ENCODE results near the gene DHDH.
A peak's percentile ranks its signal among the peaks of the same experiment; 100 is the strongest.
"Not testable (repeated sequence)": the region's sequence is repeated elsewhere in the genome, so short reads cannot be mapped to it uniquely, and the experiment has no call there.

Gene DHDH

GRCh38 chr19:48918071-48918470 is 15.4 kb upstream of the DHDH start:
- DNase-seq (ENCODE audit: low spot score): no peak

DNA sequence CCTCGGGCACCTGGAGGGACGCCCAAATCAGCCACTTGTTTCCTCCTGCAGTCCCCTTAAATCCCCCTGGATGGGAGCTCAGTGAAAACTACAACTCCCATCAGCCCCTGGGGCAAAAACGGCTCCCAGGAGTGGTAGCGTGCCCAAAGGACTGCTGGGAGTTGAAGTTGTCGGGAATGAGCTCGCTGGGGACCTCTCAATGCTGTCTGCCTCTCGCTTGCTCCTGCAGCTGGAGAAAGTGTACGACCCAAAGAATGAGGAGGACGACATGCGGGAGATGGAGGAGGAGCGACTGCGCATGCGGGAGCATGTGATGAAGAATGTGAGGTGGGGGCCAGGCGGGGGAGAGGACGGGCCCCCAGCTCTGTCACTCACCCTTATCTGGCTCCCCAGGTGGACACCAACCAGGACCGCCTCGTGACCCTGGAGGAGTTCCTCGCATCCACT is 14.7 kb upstream of the DHDH start:
- peak; percentile 39 for DNase-seq (ENCODE audit: low spot score)

- not testable (repeated sequence) for DNase-seq (ENCODE audit: low spot score)
Measured at GRCh38 chr19:48919271-48919670, 14.2 kb upstream of the DHDH start.

DNA sequence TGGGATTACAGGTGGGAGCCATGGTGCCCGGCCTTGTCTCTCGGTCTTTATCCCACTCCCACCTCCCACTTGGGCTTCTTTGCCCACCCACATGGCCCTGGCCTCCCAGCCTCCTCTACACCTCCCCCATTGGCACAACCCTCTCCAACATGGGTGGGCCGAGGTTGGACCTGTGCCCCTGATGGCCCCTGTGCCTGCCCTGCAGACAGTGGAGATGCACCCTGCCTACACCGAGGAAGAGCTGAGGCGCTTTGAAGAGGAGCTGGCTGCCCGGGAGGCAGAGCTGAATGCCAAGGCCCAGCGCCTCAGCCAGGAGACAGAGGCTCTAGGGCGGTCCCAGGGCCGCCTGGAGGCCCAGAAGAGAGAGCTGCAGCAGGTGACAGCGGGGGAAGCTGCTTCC is 12.6 kb upstream of the DHDH start:
- no peak for DNase-seq (ENCODE audit: low spot score)

- DNase-seq (ENCODE audit: low spot score): no peak
Measured at GRCh38 chr19:48921721-48922500, 11.6 kb upstream of the DHDH start.

- DNase-seq (ENCODE audit: low spot score): no peak
Measured at GRCh38 chr19:48922548-48923490, 10.7 kb upstream of the DHDH start.

GRCh38 chr19:48925240-48925843 is 8.2 kb upstream of the DHDH start:
- DNase-seq (ENCODE audit: low spot score): no peak

- DNase-seq (ENCODE audit: low spot score): not testable (repeated sequence)
Measured at GRCh38 chr19:48925890-48926289, 7.6 kb upstream of the DHDH start.

DNA sequence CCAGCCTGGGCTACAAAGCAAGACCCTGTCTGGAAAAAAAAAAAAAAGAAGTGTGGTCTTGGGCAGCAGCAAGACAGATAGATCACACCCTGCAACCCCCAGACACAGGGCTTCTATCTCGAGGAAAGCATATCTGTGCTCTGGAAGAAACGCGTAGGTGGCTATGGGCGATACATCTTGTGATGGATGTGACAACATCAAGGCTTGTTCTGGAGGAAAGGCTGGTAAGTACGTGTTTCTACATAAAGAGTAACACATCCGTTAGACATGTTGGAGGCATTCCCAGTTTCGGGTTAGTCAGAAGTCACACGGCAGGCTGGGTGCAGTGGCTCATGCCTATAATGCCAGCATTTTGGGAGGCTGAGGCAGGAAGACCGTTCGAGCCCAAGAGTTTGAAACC is 6.6 kb upstream of the DHDH start:
- DNase-seq (ENCODE audit: low spot score): no peak

GRCh38 chr19:48927692-48928091 is 5.8 kb upstream of the DHDH start:
- DNase-seq (ENCODE audit: low spot score): not testable (repeated sequence)

- peak; percentile 15 for DNase-seq (ENCODE audit: low spot score)
Measured at GRCh38 chr19:48928164-48929025, 5.1 kb upstream of the DHDH start.

GRCh38 chr19:48934837-48935236 is 1.3 kb downstream of the DHDH start:
- no peak for DNase-seq (ENCODE audit: low spot score)

GRCh38 chr19:48935864-48936263 is 2.4 kb downstream of the DHDH start:
- no peak for DNase-seq (ENCODE audit: low spot score)

- no peak for DNase-seq (ENCODE audit: low spot score)
Measured at GRCh38 chr19:48938256-48938655, 4.8 kb downstream of the DHDH start.

DNA sequence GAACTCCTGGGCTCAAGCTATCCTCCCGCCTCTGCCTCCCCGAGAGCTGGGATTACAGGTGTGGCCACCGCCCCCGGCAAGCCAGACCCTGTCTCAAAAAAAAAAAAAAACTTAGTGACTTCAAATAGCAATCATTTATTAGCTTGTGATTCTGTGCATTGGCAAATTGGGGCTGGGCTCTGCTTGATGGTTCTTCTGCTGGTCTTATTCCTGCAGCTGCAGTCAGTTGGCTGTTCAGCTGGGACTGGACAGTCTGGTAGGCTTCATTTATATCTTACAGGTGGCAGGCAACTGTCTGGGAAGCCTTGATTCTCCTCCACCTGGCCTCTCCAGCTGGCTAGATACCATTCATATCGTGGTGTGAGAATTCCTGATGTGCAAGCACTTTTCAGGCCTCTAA is 7.4 kb downstream of the DHDH start:
- no peak for DNase-seq (ENCODE audit: low spot score)

- no peak for DNase-seq (ENCODE audit: low spot score)
Measured at GRCh38 chr19:48943081-48943480, 9.6 kb downstream of the DHDH start.

- no peak for DNase-seq (ENCODE audit: low spot score)
Measured at GRCh38 chr19:48945415-48945814, 11.9 kb downstream of the DHDH start.

- DNase-seq (ENCODE audit: low spot score): no peak
Measured at GRCh38 chr19:48945817-48946216, 12.3 kb downstream of the DHDH start.

GRCh38 chr19:48946463-48947257 is 13.2 kb downstream of the DHDH start:
- DNase-seq (ENCODE audit: low spot score): no peak

GRCh38 chr19:48947258-48947542 is 13.7 kb downstream of the DHDH start:
- DNase-seq (ENCODE audit: low spot score): no peak

- DNase-seq (ENCODE audit: low spot score): no peak
Measured at GRCh38 chr19:48950159-48950558, 16.7 kb downstream of the DHDH start.

Measured in hematopoietic multipotent progenitor cell treated with erythropoietin and hydrocortisone succinate and interleukin-3 and kit ligand, for 15 days (in vitro differentiated cells).